HepG2 (cell line): ENCODE measurements around the gene IL32. TPM values are rescaled to one million over a fixed set of nuclear protein-coding genes. Genes with fewer than 3 reads are reported as not detected.
A peak's percentile ranks its signal among the peaks of the same experiment; 100 is the strongest.

Experiments
- AGO2 ChIP-seq: fragments of 200-400 bp; formaldehyde crosslinking; optimal IDR thresholded peaks from 2 replicates; pipeline ENCODE3; 2017; ENCODE audit warnings: mild to moderate bottlenecking, low read depth, low read length, moderate library complexity
- ATF7-NPFF ChIP-seq: sonication (generic); formaldehyde crosslinking; IDR thresholded peaks from 2 replicates; pipeline ENCODE4 v1.8.1; 2023; ENCODE audit warnings: mild to moderate bottlenecking, low read depth, missing genetic modification reagents, moderate library complexity
- CHCHD3 ChIP-seq: sonication (generic); formaldehyde crosslinking; IDR thresholded peaks from 2 replicates; pipeline ENCODE4 v1.8.0; 2022; ENCODE audit warnings: mild to moderate bottlenecking, missing genetic modification reagents, moderate library complexity
- FOXM1 ChIP-seq: sonication (generic); formaldehyde crosslinking; IDR thresholded peaks from 2 replicates; pipeline ENCODE4 v1.5.0; 2020; ENCODE audit warnings: missing genetic modification reagents
- JUND ChIP-seq: sonication (generic); formaldehyde crosslinking; IDR thresholded peaks from 2 replicates; pipeline ENCODE4 v1.8.0; 2022; ENCODE audit warnings: mild to moderate bottlenecking, missing genetic modification reagents
- LRRFIP1 ChIP-seq: sonication (generic); formaldehyde crosslinking; conservative IDR thresholded peaks from 2 replicates; pipeline ENCODE4 v1.4.0; 2020; ENCODE audit warnings: missing genetic modification reagents
- NPAS2 ChIP-seq: sonication (generic); formaldehyde crosslinking; IDR thresholded peaks from 2 replicates; pipeline ENCODE4 v1.8.0; 2022; ENCODE audit warnings: mild to moderate bottlenecking, missing genetic modification reagents, borderline replicate concordance
- PLRG1 ChIP-seq: fragments of 450-650 bp; conservative IDR thresholded peaks from 2 replicates; pipeline ENCODE4 v1.6.1; 2016
- PRPF4 ChIP-seq: fragments of 200-400 bp; formaldehyde crosslinking; IDR thresholded peaks from 2 replicates; pipeline ENCODE4 v1.6.1; 2016; ENCODE audit warnings: low read length, low read depth; ENCODE audit not compliant: poor library complexity, severe bottlenecking
- SNAPC2 ChIP-seq: sonication (generic); formaldehyde crosslinking; IDR thresholded peaks from 2 replicates; pipeline ENCODE4 v1.8.1; 2022; ENCODE audit warnings: mild to moderate bottlenecking, missing genetic modification reagents
- UBTF ChIP-seq: sonication (generic); formaldehyde crosslinking; IDR thresholded peaks from 2 replicates; pipeline ENCODE4 v1.4.0; 2020; ENCODE audit warnings: mild to moderate bottlenecking, missing genetic modification reagents
- ZNF275 ChIP-seq: sonication (generic); formaldehyde crosslinking; IDR thresholded peaks from 2 replicates; pipeline ENCODE4 v1.8.0; 2022; ENCODE audit warnings: missing genetic modification reagents, mild to moderate bottlenecking, inconsistent platforms, borderline replicate concordance
- ZNF644 ChIP-seq: IDR thresholded peaks from 2 replicates; pipeline ENCODE4 v1.6.1; 2016; ENCODE audit warnings: low read depth
- ZNF703 ChIP-seq: sonication (generic); formaldehyde crosslinking; IDR thresholded peaks from 2 replicates; pipeline ENCODE4 v1.5.1; 2020; ENCODE audit warnings: missing genetic modification reagents, mild to moderate bottlenecking, moderate library complexity, borderline replicate concordance
- ZNF83 ChIP-seq: sonication (generic); formaldehyde crosslinking; IDR thresholded peaks from 2 replicates; pipeline ENCODE4 v1.4.0; 2020; ENCODE audit warnings: missing genetic modification reagents, mild to moderate bottlenecking, borderline replicate concordance
- polyA plus RNA-seq, 8 experiments: library from polyadenylated mRNA; depleted of rRNA in 3 of 8; stranded (reverse) in 7 of 8; unstranded in 1 of 8; fragments of >200 nt; fragmentation: Illumina TruSeq in 4 of 8; extraction: Trizol in 4 of 8; gene quantifications; 2 replicates each; pipeline versions ENCODE4 v1.2.1 to v1.2.3, GENCODE V29; 2011 to 2016; ENCODE audit warnings: low read depth in 4 of 8, missing spikeins in 1 of 8, mixed read lengths in 1 of 8; ENCODE audit not compliant: insufficient read depth in 1 of 8
- total RNA-seq, 5 experiments: library from RNA; depleted of rRNA; stranded (reverse); fragments of >200 nt; fragmentation: Illumina TruSeq; extraction: Trizol; gene quantifications; 2 replicates each; pipeline ENCODE4 v1.2.3, GENCODE V29; 2016; ENCODE audit warnings: low read depth in 1 of 5
- TF ChIP-seq, protein P1 (sequence below): sonication (generic); formaldehyde crosslinking; IDR thresholded peaks from 2 replicates; pipeline ENCODE4 v1.5.0; 2020; ENCODE audit warnings: mild to moderate bottlenecking, missing genetic modification reagents, borderline replicate concordance

Gene IL32
- total and polyA plus RNA-seq, 2 of the 13 experiments (the other 11 are each of a cell fraction or from before 2014, with no cell fraction given), result 115 to 165 TPM

DNA sequence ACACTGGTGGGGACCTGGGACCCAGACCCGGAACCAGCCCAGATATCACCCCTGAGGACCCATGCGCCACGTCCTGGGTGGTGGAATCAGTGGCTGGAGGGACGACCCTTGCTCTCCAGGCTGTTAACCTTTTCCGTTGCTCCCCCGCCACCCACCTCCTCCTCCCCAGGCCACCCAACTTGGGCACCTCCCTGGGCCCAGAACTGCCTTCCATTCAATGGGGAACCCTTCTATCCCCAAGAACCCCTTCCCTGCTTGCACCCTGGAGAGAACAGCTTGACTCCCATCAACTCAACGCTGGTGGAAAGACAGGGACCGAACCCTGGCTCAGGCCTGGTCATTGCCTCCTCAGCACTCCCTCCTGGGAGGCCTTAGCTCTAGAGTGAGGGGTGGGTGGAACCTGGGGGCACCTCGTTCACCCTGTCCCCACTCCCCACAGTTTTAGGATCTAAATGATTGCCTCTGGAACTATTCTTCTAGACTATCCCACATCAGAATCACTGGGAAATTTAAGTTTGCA, 5.7 kb upstream of the IL32 start (continued):
- TF ChIP-seq, protein P1, sequence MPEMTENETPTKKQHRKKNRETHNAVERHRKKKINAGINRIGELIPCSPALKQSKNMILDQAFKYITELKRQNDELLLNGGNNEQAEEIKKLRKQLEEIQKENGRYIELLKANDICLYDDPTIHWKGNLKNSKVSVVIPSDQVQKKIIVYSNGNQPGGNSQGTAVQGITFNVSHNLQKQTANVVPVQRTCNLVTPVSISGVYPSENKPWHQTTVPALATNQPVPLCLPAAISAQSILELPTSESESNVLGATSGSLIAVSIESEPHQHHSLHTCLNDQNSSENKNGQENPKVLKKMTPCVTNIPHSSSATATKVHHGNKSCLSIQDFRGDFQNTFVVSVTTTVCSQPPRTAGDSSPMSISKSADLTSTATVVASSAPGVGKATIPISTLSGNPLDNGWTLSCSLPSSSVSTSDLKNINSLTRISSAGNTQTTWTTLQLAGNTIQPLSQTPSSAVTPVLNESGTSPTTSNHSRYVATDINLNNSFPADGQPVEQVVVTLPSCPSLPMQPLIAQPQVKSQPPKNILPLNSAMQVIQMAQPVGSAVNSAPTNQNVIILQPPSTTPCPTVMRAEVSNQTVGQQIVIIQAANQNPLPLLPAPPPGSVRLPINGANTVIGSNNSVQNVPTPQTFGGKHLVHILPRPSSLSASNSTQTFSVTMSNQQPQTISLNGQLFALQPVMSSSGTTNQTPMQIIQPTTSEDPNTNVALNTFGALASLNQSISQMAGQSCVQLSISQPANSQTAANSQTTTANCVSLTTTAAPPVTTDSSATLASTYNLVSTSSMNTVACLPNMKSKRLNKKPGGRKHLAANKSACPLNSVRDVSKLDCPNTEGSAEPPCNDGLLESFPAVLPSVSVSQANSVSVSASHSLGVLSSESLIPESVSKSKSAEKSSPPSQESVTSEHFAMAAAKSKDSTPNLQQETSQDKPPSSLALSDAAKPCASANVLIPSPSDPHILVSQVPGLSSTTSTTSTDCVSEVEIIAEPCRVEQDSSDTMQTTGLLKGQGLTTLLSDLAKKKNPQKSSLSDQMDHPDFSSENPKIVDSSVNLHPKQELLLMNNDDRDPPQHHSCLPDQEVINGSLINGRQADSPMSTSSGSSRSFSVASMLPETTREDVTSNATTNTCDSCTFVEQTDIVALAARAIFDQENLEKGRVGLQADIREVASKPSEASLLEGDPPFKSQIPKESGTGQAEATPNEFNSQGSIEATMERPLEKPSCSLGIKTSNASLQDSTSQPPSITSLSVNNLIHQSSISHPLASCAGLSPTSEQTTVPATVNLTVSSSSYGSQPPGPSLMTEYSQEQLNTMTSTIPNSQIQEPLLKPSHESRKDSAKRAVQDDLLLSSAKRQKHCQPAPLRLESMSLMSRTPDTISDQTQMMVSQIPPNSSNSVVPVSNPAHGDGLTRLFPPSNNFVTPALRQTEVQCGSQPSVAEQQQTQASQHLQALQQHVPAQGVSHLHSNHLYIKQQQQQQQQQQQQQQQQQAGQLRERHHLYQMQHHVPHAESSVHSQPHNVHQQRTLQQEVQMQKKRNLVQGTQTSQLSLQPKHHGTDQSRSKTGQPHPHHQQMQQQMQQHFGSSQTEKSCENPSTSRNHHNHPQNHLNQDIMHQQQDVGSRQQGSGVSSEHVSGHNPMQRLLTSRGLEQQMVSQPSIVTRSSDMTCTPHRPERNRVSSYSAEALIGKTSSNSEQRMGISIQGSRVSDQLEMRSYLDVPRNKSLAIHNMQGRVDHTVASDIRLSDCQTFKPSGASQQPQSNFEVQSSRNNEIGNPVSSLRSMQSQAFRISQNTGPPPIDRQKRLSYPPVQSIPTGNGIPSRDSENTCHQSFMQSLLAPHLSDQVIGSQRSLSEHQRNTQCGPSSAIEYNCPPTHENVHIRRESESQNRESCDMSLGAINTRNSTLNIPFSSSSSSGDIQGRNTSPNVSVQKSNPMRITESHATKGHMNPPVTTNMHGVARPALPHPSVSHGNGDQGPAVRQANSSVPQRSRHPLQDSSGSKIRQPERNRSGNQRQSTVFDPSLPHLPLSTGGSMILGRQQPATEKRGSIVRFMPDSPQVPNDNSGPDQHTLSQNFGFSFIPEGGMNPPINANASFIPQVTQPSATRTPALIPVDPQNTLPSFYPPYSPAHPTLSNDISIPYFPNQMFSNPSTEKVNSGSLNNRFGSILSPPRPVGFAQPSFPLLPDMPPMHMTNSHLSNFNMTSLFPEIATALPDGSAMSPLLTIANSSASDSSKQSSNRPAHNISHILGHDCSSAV (CRISPR knock-in tag), result no peak
- TF ChIP-seq CHCHD3 (CRISPR knock-in tag) (no peak), ZNF703 (CRISPR knock-in tag) (0 out of 2 replicates have a peak, but pooled peaks have one; percentile 16), LRRFIP1 (CRISPR knock-in tag) (no peak), ZNF275 (CRISPR knock-in tag) (no peak), ZNF644 (CRISPR knock-in tag) (no peak), ATF7-NPFF (CRISPR knock-in tag) (no peak), NPAS2 (CRISPR knock-in tag) (no peak), PLRG1 (no peak), SNAPC2 (CRISPR knock-in tag) (no peak), ZNF83 (CRISPR knock-in tag) (no peak), UBTF (CRISPR knock-in tag) (0 out of 2 replicates have a peak, but pooled peaks have one; percentile 9), AGO2 (no peak), PRPF4 (no peak), FOXM1 (CRISPR knock-in tag) (no peak), JUND (CRISPR knock-in tag) (no peak)
